Pancreas (tissue), 10 donors: ENCODE results near the gene TMTC2. TPM values are rescaled to one million over a fixed set of nuclear protein-coding genes. Genes with fewer than 3 reads are reported as not detected.

Experiments used
- ATAC-seq, 4 donors: fragments of 200-7000 bp; cut with Tn5 transposase; one replicate each; pipeline versions ENCODE4 v1.8.0 to v1.9.1; 2020; ENCODE audit warnings: mild to moderate bottlenecking in 4 of 4, moderate library complexity in 4 of 4
- DNase-seq, 6 donors: peaks; one replicate each; pipeline ENCODE4 v3.0.0-alpha.2; 2020
- FAIRE-seq: peaks from 2 replicates; lab custom pipeline; 2012; peaks lifted over from hg19 to GRCh38; lab: Jason Lieb, UNC
- H3K27ac ChIP-seq, 4 donors: fragments of 200-600 bp; sonication (generic); 1 replicate in 3 of 4; 2 replicates in 1 of 4; pipeline versions ENCODE4 v1.5.0 to v1.8.0; 2020
- H3K27me3 ChIP-seq, 4 donors: fragments of 200-600 bp; one replicate each; pipeline ENCODE4 v1.8.0; 2021
- H3K36me3 ChIP-seq, 3 donors: fragments of 200-600 bp; sonication (generic) in 1 of 3; one replicate each; pipeline versions ENCODE4 v1.5.0 to v1.8.0; 2020 to 2021
- H3K4me1 ChIP-seq, 3 donors: fragments of 200-600 bp; one replicate each; pipeline ENCODE4 v1.8.0; 2021
- H3K4me3 ChIP-seq, 4 donors: fragments of 200-600 bp; sonication (generic) in 2 of 4; one replicate each; pipeline versions ENCODE4 v1.5.0 to v1.8.0; 2020 to 2021
- H3K9me3 ChIP-seq, 4 donors: fragments of 200-600 bp; one replicate each; pipeline ENCODE4 v1.8.0; 2021
- CTCF ChIP-seq, 4 donors: fragments of 200-600 bp; sonication (generic) in 3 of 4; IDR thresholded peaks; one replicate each; pipeline versions ENCODE4 v1.5.0 to v1.8.0; 2021; ENCODE audit warnings: antibody characterized with exemption in 4 of 4
- whole genome bisulfite sequencing, 2 donors: extraction: QIAGEN DNeasy Blood & Tissue Kit; methylation state at CpG; one replicate each; pipeline ENCODE4 v1.1.7; 2013; 5-methylcytosine and 5-hydroxymethylcytosine counted together
- intact Hi-C, 3 donors: fragments of 100-400 bp; cut with DNase I; formaldehyde crosslinking; loops; one replicate each; pipeline versions ENCODE4 v1.11.1 to v1.14.2; 2022
- polyA plus RNA-seq, 2 donors: library from polyadenylated mRNA; stranded (reverse); fragments of 200-250 nt; gene quantifications; one replicate each; pipeline ENCODE4 v1.2.3, GENCODE V29; 2013
- total RNA-seq, 6 donors: library from RNA; stranded (reverse); fragmentation: NEBNext Ultra II Directional in 4 of 6; extraction: Animal tissue kit (Norgen Biotek cat#: 25700) in 4 of 6; gene quantifications; one replicate each; pipeline versions ENCODE4 v1.2.1 to v1.2.4, GENCODE V29; 2021 to 2023
- donor health status: healthy with polysubstance abuse.
- donor health status: DM: no; HTN: no; CAD: no; lungs with moderate emphysema.
- donor health status: DM: no; HTN: no; CAD: no.
- donor health status: control.
- donor health status: control.
- donor health status: Bipolar disorder and iron deficiency.
- donor health status: DM: yes; HTN: yes; CAD: no.
- donor health status: DM: no; HTN: no; CAD: no.
- donor health status: DM: no; HTN: no; CAD: no.
- donor health status: DM: yes; HTN: yes; CAD: no.

Gene TMTC2
- total and polyA plus RNA-seq, 8 donors, result 5.3 to 14.4 (median 6.4) TPM

GRCh38 chr12:82787016-82787415 lies 100.3 kb downstream of the TMTC2 start:
- 56 to 57% methylated on average over 1 of the region's 1 CpG for WGBS, 2 donors
- intact Hi-C loops, result no loop called here
- Histone ChIP-seq H3K36me3 (no peaks in the 10 kb centered on the region), H3K27me3 (no peaks in the 10 kb centered on the region), H3K27ac (no peak overlapping the region), H3K4me3 (no peak overlapping the region), H3K9me3 (no peaks in the 10 kb centered on the region), H3K4me1 (no peaks in the 10 kb centered on the region)
- TF ChIP-seq CTCF (IDR thresholded peaks at IDR 0.05), result no peak
- FAIRE-seq (no peak), DNase-seq (no peak), ATAC-seq (no peak)

GRCh38 chr12:82788594-82788993 lies 101.9 kb downstream of the TMTC2 start:
- Histone ChIP-seq H3K27me3 (no peaks in the 10 kb centered on the region), H3K9me3 (no peaks in the 10 kb centered on the region), H3K27ac (no peak overlapping the region), H3K36me3 (no peaks in the 10 kb centered on the region), H3K4me3 (no peak overlapping the region), H3K4me1 (no peaks in the 10 kb centered on the region)
- ATAC-seq, result no peak
- TF ChIP-seq CTCF (IDR thresholded peaks at IDR 0.05), result no peak
- DNase-seq, result no peak
- no peak for FAIRE-seq
- intact Hi-C loops, result no loop called here

- TF ChIP-seq CTCF (IDR thresholded peaks at IDR 0.05), result no peak
- intact Hi-C loops, result no loop called here
- no peaks in the 10 kb centered on the region for H3K9me3 ChIP-seq
- no peak for ATAC-seq
- H3K27me3 ChIP-seq, result no peaks in the 10 kb centered on the region
- FAIRE-seq, result no peak
- H3K36me3 ChIP-seq, result no peaks in the 10 kb centered on the region
- no peak overlapping the region for H3K27ac ChIP-seq
- no peak overlapping the region for H3K4me3 ChIP-seq
- H3K4me1 ChIP-seq, result no peaks in the 10 kb centered on the region
- DNase-seq, result no peak
Measured at GRCh38 chr12:82789674-82790073, 103.0 kb downstream of the TMTC2 start.

GRCh38 chr12:82793751-82794281 lies 107.1 kb downstream of the TMTC2 start:
- Histone ChIP-seq H3K4me3 (no peak overlapping the region), H3K4me1 (no peaks in the 10 kb centered on the region), H3K27me3 (no peaks in the 10 kb centered on the region), H3K36me3 (no peaks in the 10 kb centered on the region), H3K27ac (no peak overlapping the region), H3K9me3 (no peaks in the 10 kb centered on the region)
- no peak for ATAC-seq
- FAIRE-seq, result no peak
- 86 to 87% methylated on average over 8 of the region's 8 CpGs for WGBS, 2 donors
- intact Hi-C loops, result no loop called here
- no peak for TF ChIP-seq CTCF (IDR thresholded peaks at IDR 0.05)
- DNase-seq, result no peak

GRCh38 chr12:82797480-82797879 lies 110.8 kb downstream of the TMTC2 start:
- no peak for FAIRE-seq
- 91 to 92% methylated on average over 4 of the region's 4 CpGs for WGBS, 2 donors
- no peak overlapping the region for H3K4me3 ChIP-seq
- H3K36me3 ChIP-seq, result no peaks in the 10 kb centered on the region
- no peak for DNase-seq
- H3K4me1 ChIP-seq, result no peaks in the 10 kb centered on the region
- no peaks in the 10 kb centered on the region for H3K9me3 ChIP-seq
- intact Hi-C loops, result no loop called here
- ATAC-seq, result no peak
- TF ChIP-seq CTCF (IDR thresholded peaks at IDR 0.05), result no peak
- no peak overlapping the region for H3K27ac ChIP-seq
- no peaks in the 10 kb centered on the region for H3K27me3 ChIP-seq
